HepG2 (cell line): ENCODE measurements around the gene GMEB1. TPM values are rescaled to one million over a fixed set of nuclear protein-coding genes. Genes with fewer than 3 reads are reported as not detected.

Experiments used
- ATF4 ChIP-seq, 2 experiments: fragments of 450-650 bp in 1 of 2; sonication (generic) in 1 of 2; formaldehyde crosslinking; IDR thresholded peaks; 2 replicates each; pipeline versions ENCODE4 v1.5.0 to v1.8.0; 2020 to 2022; ENCODE audit warnings: mild to moderate bottlenecking in 1 of 2, missing genetic modification reagents in 1 of 2
- CREB3 ChIP-seq: sonication (generic); formaldehyde crosslinking; IDR thresholded peaks from 2 replicates; pipeline ENCODE4 v1.5.0; 2020; ENCODE audit warnings: missing genetic modification reagents
- GMEB2 ChIP-seq: IDR thresholded peaks from 2 replicates; pipeline ENCODE4 v1.6.1; 2016; ENCODE audit warnings: missing biosample characterization, missing genetic modification reagents, low read depth
- HMGXB4 ChIP-seq, 2 experiments: sonication (generic) in 1 of 2; formaldehyde crosslinking in 1 of 2; IDR thresholded peaks; 2 replicates each; pipeline versions ENCODE4 v1.4.0 to v1.6.1; 2018 to 2020; ENCODE audit warnings: missing genetic modification reagents in 2 of 2, borderline replicate concordance in 1 of 2, low read depth in 1 of 2, mild to moderate bottlenecking in 1 of 2, missing biosample characterization in 1 of 2
- MED8 ChIP-seq: sonication (generic); formaldehyde crosslinking; IDR thresholded peaks from 2 replicates; pipeline ENCODE4 v1.8.1; 2023; ENCODE audit warnings: mild to moderate bottlenecking, missing genetic modification reagents; ENCODE audit not compliant: insufficient replicate concordance
- NBN ChIP-seq: fragments of 450-650 bp; conservative IDR thresholded peaks from 2 replicates; pipeline ENCODE4 v1.6.1; 2017
- PHF8 ChIP-seq: sonication (generic); formaldehyde crosslinking; IDR thresholded peaks from 2 replicates; pipeline ENCODE4 v1.5.0; 2020; ENCODE audit warnings: missing genetic modification reagents
- RBM22 ChIP-seq: fragments of 200-400 bp; formaldehyde crosslinking; optimal IDR thresholded peaks from 2 replicates; pipeline ENCODE3; 2017; ENCODE audit warnings: mild to moderate bottlenecking, low read length, moderate library complexity
- RFXANK ChIP-seq: IDR thresholded peaks from 2 replicates; pipeline ENCODE4 v1.6.1; 2016
- RXRA ChIP-seq: sonication (generic); formaldehyde crosslinking; IDR thresholded peaks from 2 replicates; pipeline ENCODE4 v1.5.1; 2020; ENCODE audit warnings: missing genetic modification reagents
- SALL1 ChIP-seq: sonication (generic); formaldehyde crosslinking; IDR thresholded peaks from 2 replicates; pipeline ENCODE4 v1.8.0; 2022; ENCODE audit warnings: mild to moderate bottlenecking, missing genetic modification reagents
- SCMH1 ChIP-seq: sonication (generic); formaldehyde crosslinking; IDR thresholded peaks from 2 replicates; pipeline ENCODE4 v1.9.0; 2021; ENCODE audit warnings: missing genetic modification reagents, mild to moderate bottlenecking, borderline replicate concordance
- ZFP1 ChIP-seq: IDR thresholded peaks from 2 replicates; pipeline ENCODE4 v1.6.1; 2016
- ZNF253 ChIP-seq: sonication (generic); formaldehyde crosslinking; IDR thresholded peaks from 2 replicates; pipeline ENCODE4 v1.8.0; 2022; ENCODE audit warnings: mild to moderate bottlenecking, missing genetic modification reagents, borderline replicate concordance
- ZNF275 ChIP-seq: sonication (generic); formaldehyde crosslinking; IDR thresholded peaks from 2 replicates; pipeline ENCODE4 v1.8.0; 2022; ENCODE audit warnings: missing genetic modification reagents, mild to moderate bottlenecking, inconsistent platforms, borderline replicate concordance
- ZNF451 ChIP-seq: sonication (generic); formaldehyde crosslinking; IDR thresholded peaks from 2 replicates; pipeline ENCODE4 v1.5.0; 2020; ENCODE audit warnings: mild to moderate bottlenecking, missing genetic modification reagents
- ZNF616 ChIP-seq: sonication (generic); formaldehyde crosslinking; IDR thresholded peaks from 2 replicates; pipeline ENCODE4 v1.5.0; 2020; ENCODE audit warnings: low read depth, mild to moderate bottlenecking, missing genetic modification reagents
- ZNF639 ChIP-seq: conservative IDR thresholded peaks from 2 replicates; pipeline ENCODE4 v1.6.1; 2018; ENCODE audit warnings: missing genetic modification reagents
- ZNF784 ChIP-seq: sonication (generic); formaldehyde crosslinking; IDR thresholded peaks from 2 replicates; pipeline ENCODE4 v1.5.1; 2020; ENCODE audit warnings: missing genetic modification reagents, mild to moderate bottlenecking, borderline replicate concordance
- ZSCAN30 ChIP-seq: sonication (generic); formaldehyde crosslinking; IDR thresholded peaks from 2 replicates; pipeline ENCODE4 v1.5.0; 2020; ENCODE audit warnings: mild to moderate bottlenecking, missing genetic modification reagents
- polyA plus RNA-seq, 8 experiments: library from polyadenylated mRNA; depleted of rRNA in 3 of 8; stranded (reverse) in 7 of 8; unstranded in 1 of 8; fragments of >200 nt; fragmentation: Illumina TruSeq in 4 of 8; extraction: Trizol in 4 of 8; gene quantifications; 2 replicates each; pipeline versions ENCODE4 v1.2.1 to v1.2.3, GENCODE V29; 2011 to 2016; ENCODE audit warnings: low read depth in 4 of 8, missing spikeins in 1 of 8, mixed read lengths in 1 of 8; ENCODE audit not compliant: insufficient read depth in 1 of 8
- total RNA-seq, 5 experiments: library from RNA; depleted of rRNA; stranded (reverse); fragments of >200 nt; fragmentation: Illumina TruSeq; extraction: Trizol; gene quantifications; 2 replicates each; pipeline ENCODE4 v1.2.3, GENCODE V29; 2016; ENCODE audit warnings: low read depth in 1 of 5

Gene GMEB1
- total and polyA plus RNA-seq, 2 of the 13 experiments (the other 11 are each of a cell fraction or from before 2014, with no cell fraction given), result 3.0 to 6.0 TPM

- TF ChIP-seq RFXANK (CRISPR knock-in tag), result peak; percentile 92
- peak; percentile 57 for TF ChIP-seq GMEB2
- peak; percentile 76 for TF ChIP-seq PHF8
- peak; percentile 40; the same call in 1 of the 2 replicates for TF ChIP-seq ZSCAN30 (CRISPR knock-in tag)
- peak; percentile 46; the same call in 1 of the 2 replicates for TF ChIP-seq ZNF275 (CRISPR knock-in tag)
- peak; percentile 73; the same call in 1 of the 2 replicates for TF ChIP-seq ZNF639
- peak; percentile 77; the same call in 1 of the 2 replicates for TF ChIP-seq RXRA (CRISPR knock-in tag)
- peak; percentile 87 for TF ChIP-seq ZFP1 (CRISPR knock-in tag)
- peak; percentile 100 for TF ChIP-seq MED8
- 0 out of 2 replicates have a peak, but pooled peaks have one; percentile 73 for TF ChIP-seq NBN
- no peak for TF ChIP-seq SCMH1 (CRISPR knock-in tag)
- TF ChIP-seq ZNF253 (CRISPR knock-in tag), result no peak
- TF ChIP-seq ZNF616 (CRISPR knock-in tag), result peak; percentile 36
- TF ChIP-seq ZNF784, result no peak
- TF ChIP-seq HMGXB4 (CRISPR knock-in tag; IDR thresholded peaks at IDR 0.05; ENCODE audit: borderline replicate concordance in 1 of 2, low read depth in 1 of 2), result peak; percentile 72 to 76
- peak; percentile 79; the same call in 1 of the 2 replicates for TF ChIP-seq SALL1 (CRISPR knock-in tag)
- TF ChIP-seq ATF4 (CRISPR knock-in tag; IDR thresholded peaks at IDR 0.05), result peak; percentile 75
- peak; percentile 19; the same call in 1 of the 2 replicates for TF ChIP-seq ZNF451
- TF ChIP-seq CREB3 (CRISPR knock-in tag), result no peak
- peak; percentile 99 for TF ChIP-seq RBM22
Measured at GRCh38 chr1:28648474-28649198, 19.9 kb upstream of the GMEB1 start, which contains the start of gene RNU11 (continued).
